Naive B cell (primary cell): ENCODE results near the gene COQ5. TPM values are rescaled to one million over a fixed set of nuclear protein-coding genes. Genes with fewer than 3 reads are reported as not detected.

Experiments
- ATAC-seq, 2 donors: fragments of 150-1000 bp; cut with Tn5 transposase; 2 replicates each; pipeline ENCODE4 v1.10.0; 2021; ENCODE audit warnings: low read depth in 2 of 2, mild to moderate bottlenecking in 2 of 2, moderate library complexity in 2 of 2
- DNase-seq: peaks from one replicate; pipeline ENCODE4 v3.0.0; 2022
- H3K27ac Mint-ChIP-seq, 6 donors: one replicate each; pipeline ENCODE4 v1.8.0; 2020 to 2022; ENCODE audit warnings: mild to moderate bottlenecking in 6 of 6, mixed read lengths in 6 of 6, moderate library complexity in 5 of 6, inconsistent platforms in 2 of 6
- H3K27me3 Mint-ChIP-seq, 3 donors: one replicate each; pipeline ENCODE4 v1.8.0; 2021 to 2022; ENCODE audit warnings: mixed read lengths in 3 of 3, mild to moderate bottlenecking in 1 of 3
- H3K36me3 Mint-ChIP-seq, 2 donors: one replicate each; pipeline ENCODE4 v1.8.0; 2020 to 2022; ENCODE audit warnings: mixed read lengths in 2 of 2, inconsistent platforms in 1 of 2, mild to moderate bottlenecking in 1 of 2
- H3K4me1 Mint-ChIP-seq, 3 donors: one replicate each; pipeline ENCODE4 v1.8.0; 2020 to 2022; ENCODE audit warnings: mixed read lengths in 3 of 3, inconsistent platforms in 1 of 3, mild to moderate bottlenecking in 1 of 3, moderate library complexity in 1 of 3
- H3K4me3 Mint-ChIP-seq, 8 donors: one replicate each; pipeline ENCODE4 v1.8.0; 2020 to 2022; ENCODE audit warnings: mild to moderate bottlenecking in 8 of 8, mixed read lengths in 8 of 8, moderate library complexity in 8 of 8, inconsistent platforms in 2 of 8
- H3K9me3 Mint-ChIP-seq, 7 donors: one replicate each; pipeline ENCODE4 v1.8.0; 2020 to 2022; ENCODE audit warnings: mixed read lengths in 7 of 7, mild to moderate bottlenecking in 5 of 7, inconsistent platforms in 2 of 7, moderate library complexity in 1 of 7
- polyA plus RNA-seq, 6 donors: library from polyadenylated mRNA; unstranded; fragments of 300-500 nt; fragmentation: Illumina TruSeq; gene quantifications; one replicate each; pipeline ENCODE4 v1.2.3, GENCODE V29; 2021; ENCODE audit warnings: low read depth in 6 of 6

Gene COQ5
- 10 to 100 TPM; 25.2 to 56.5 (median 35.1) TPM for polyA plus RNA-seq

GRCh38 chr12:120528861-120529525 is at the start of gene COQ5:
Gene COQ5 (minus strand): TSS chr12:120529158. CDS start chr12:120529141, 17 bp downstream.
- DNase-seq (peak; percentile 81), ATAC-seq (peak; percentile 97)
- Mint-ChIP-seq H3K9me3 (no peaks in the 10 kb centered on the region), H3K4me1 (peaks cover 15 to 28% (median 24%) of the 10 kb centered on the region in 3 donors), H3K36me3 (no peaks in the 10 kb centered on the region), H3K27me3 (no peaks in the 10 kb centered on the region), H3K27ac (peak within 1 kb of the TSS; percentile 97 to 100 (median 99)), H3K4me3 (peak within 1 kb of the TSS; percentile 98 to 100 (median 100))

- H3K4me1 Mint-ChIP-seq, result peaks cover 0 to 1% (median 0%) of the 10 kb centered on the region in 3 donors
- H3K27ac Mint-ChIP-seq, result peak overlapping the region in 3 of 6 donors; percentile 26 to 69 (median 26)
- DNase-seq, result no peak
- no peaks in the 10 kb centered on the region for H3K27me3 Mint-ChIP-seq
- H3K4me3 Mint-ChIP-seq, result peak overlapping the region in 1 of 8 donors; percentile 27
- H3K36me3 Mint-ChIP-seq, result peaks cover 19 to 34% of the 10 kb centered on the region in 2 donors
- no peak for ATAC-seq
- no peaks in the 10 kb centered on the region for H3K9me3 Mint-ChIP-seq
Observed at GRCh38 chr12:120574106-120574505, 45.1 kb upstream of the COQ5 start.

GRCh38 chr12:120573560-120573959 is 44.6 kb upstream of the COQ5 start:
- Mint-ChIP-seq H3K27me3 (no peaks in the 10 kb centered on the region), H3K27ac (peak overlapping the region in 1 of 6 donors; percentile 26), H3K9me3 (no peaks in the 10 kb centered on the region), H3K4me3 (peak overlapping the region in 1 of 8 donors; percentile 27), H3K36me3 (peaks cover 19 to 34% of the 10 kb centered on the region in 2 donors), H3K4me1 (no peaks in the 10 kb centered on the region)
- ATAC-seq (no peak), DNase-seq (no peak)

- ATAC-seq, result no peak
- Mint-ChIP-seq H3K27me3 (no peaks in the 10 kb centered on the region), H3K9me3 (no peaks in the 10 kb centered on the region), H3K4me1 (no peaks in the 10 kb centered on the region), H3K36me3 (peaks cover 19 to 34% of the 10 kb centered on the region in 2 donors), H3K4me3 (no peak overlapping the region), H3K27ac (peak overlapping the region in 1 of 6 donors; percentile 9)
- DNase-seq, result no peak
Observed at GRCh38 chr12:120571299-120571698, 42.3 kb upstream of the COQ5 start.

GRCh38 chr12:120563495-120563894 is 34.5 kb upstream of the COQ5 start:
- H3K4me1 Mint-ChIP-seq, result no peaks in the 10 kb centered on the region
- no peaks in the 10 kb centered on the region for H3K9me3 Mint-ChIP-seq
- no peak for DNase-seq
- no peak overlapping the region for H3K4me3 Mint-ChIP-seq
- H3K36me3 Mint-ChIP-seq, result peaks cover 8 to 11% of the 10 kb centered on the region in 2 donors
- peak overlapping the region in 2 of 6 donors; percentile 62 to 80 for H3K27ac Mint-ChIP-seq
- no peaks in the 10 kb centered on the region for H3K27me3 Mint-ChIP-seq
- ATAC-seq, result no peak

- Mint-ChIP-seq H3K4me1 (no peaks in the 10 kb centered on the region), H3K27ac (peak overlapping the region in 2 of 6 donors; percentile 50 to 62), H3K9me3 (no peaks in the 10 kb centered on the region), H3K27me3 (no peaks in the 10 kb centered on the region), H3K36me3 (peaks cover 8 to 11% of the 10 kb centered on the region in 2 donors), H3K4me3 (no peak overlapping the region)
- DNase-seq (no peak), ATAC-seq (no peak)
Observed at GRCh38 chr12:120562906-120563305, 33.9 kb upstream of the COQ5 start.

- no peak for DNase-seq
- Mint-ChIP-seq H3K27ac (peak overlapping the region in 1 of 6 donors; percentile 10), H3K27me3 (no peaks in the 10 kb centered on the region), H3K36me3 (peaks cover 4 to 6% of the 10 kb centered on the region in 2 donors), H3K4me3 (no peak overlapping the region), H3K4me1 (peaks cover 0 to 7% (median 2%) of the 10 kb centered on the region in 3 donors), H3K9me3 (no peaks in the 10 kb centered on the region)
- ATAC-seq, result no peak
Observed at GRCh38 chr12:120557589-120557988, 28.6 kb upstream of the COQ5 start.

- peaks cover 0 to 6% of the 10 kb centered on the region in 2 donors for H3K36me3 Mint-ChIP-seq
- peak overlapping the region in 1 of 6 donors; percentile 54 for H3K27ac Mint-ChIP-seq
- DNase-seq, result no peak
- no peaks in the 10 kb centered on the region for H3K9me3 Mint-ChIP-seq
- ATAC-seq, result no peak
- H3K27me3 Mint-ChIP-seq, result no peaks in the 10 kb centered on the region
- H3K4me1 Mint-ChIP-seq, result peaks cover 3 to 11% (median 4%) of the 10 kb centered on the region in 3 donors
- H3K4me3 Mint-ChIP-seq, result no peak overlapping the region
Observed at GRCh38 chr12:120554678-120555077, 25.7 kb upstream of the COQ5 start.

GRCh38 chr12:120546050-120546386 is 17.1 kb upstream of the COQ5 start:
- Mint-ChIP-seq H3K27ac (no peak overlapping the region), H3K36me3 (no peaks in the 10 kb centered on the region), H3K4me3 (no peak overlapping the region), H3K4me1 (peaks cover 3 to 34% (median 20%) of the 10 kb centered on the region in 3 donors), H3K9me3 (no peaks in the 10 kb centered on the region), H3K27me3 (no peaks in the 10 kb centered on the region)
- no peak for ATAC-seq
- no peak for DNase-seq

- DNase-seq (no peak), ATAC-seq (no peak)
- Mint-ChIP-seq H3K27ac (no peak overlapping the region), H3K4me3 (no peak overlapping the region), H3K4me1 (peaks cover 6 to 45% (median 21%) of the 10 kb centered on the region in 3 donors), H3K9me3 (no peaks in the 10 kb centered on the region), H3K36me3 (no peaks in the 10 kb centered on the region), H3K27me3 (no peaks in the 10 kb centered on the region)
Observed at GRCh38 chr12:120544691-120545090, 15.7 kb upstream of the COQ5 start.

GRCh38 chr12:120542166-120542565 is 13.2 kb upstream of the COQ5 start:
- DNase-seq, result no peak
- H3K4me3 Mint-ChIP-seq, result no peak overlapping the region
- H3K9me3 Mint-ChIP-seq, result no peaks in the 10 kb centered on the region
- ATAC-seq, result no peak
- peaks cover 24 to 71% (median 45%) of the 10 kb centered on the region in 3 donors for H3K4me1 Mint-ChIP-seq
- no peaks in the 10 kb centered on the region for H3K36me3 Mint-ChIP-seq
- peak overlapping the region in 1 of 6 donors; percentile 51 for H3K27ac Mint-ChIP-seq
- H3K27me3 Mint-ChIP-seq, result no peaks in the 10 kb centered on the region

GRCh38 chr12:120540445-120540844 is 11.5 kb upstream of the COQ5 start:
- Mint-ChIP-seq H3K4me1 (peaks cover 33 to 88% (median 62%) of the 10 kb centered on the region in 3 donors), H3K9me3 (no peaks in the 10 kb centered on the region), H3K4me3 (peak overlapping the region in 1 of 8 donors; percentile 43), H3K36me3 (no peaks in the 10 kb centered on the region), H3K27ac (no peak overlapping the region), H3K27me3 (no peaks in the 10 kb centered on the region)
- DNase-seq, result no peak
- ATAC-seq, result no peak

- H3K27ac Mint-ChIP-seq, result peak overlapping the region in 1 of 6 donors; percentile 65
- no peak for DNase-seq
- no peaks in the 10 kb centered on the region for H3K36me3 Mint-ChIP-seq
- H3K4me1 Mint-ChIP-seq, result peaks cover 33 to 88% (median 69%) of the 10 kb centered on the region in 3 donors
- no peak for ATAC-seq
- peak overlapping the region in 4 of 8 donors; percentile 0 to 98 (median 66) for H3K4me3 Mint-ChIP-seq
- H3K27me3 Mint-ChIP-seq, result no peaks in the 10 kb centered on the region
- no peaks in the 10 kb centered on the region for H3K9me3 Mint-ChIP-seq
Observed at GRCh38 chr12:120539303-120539702, 10.3 kb upstream of the COQ5 start.
